Ramos (cell line): ENCODE results near the gene GRM7.

Experiments used
- in situ Hi-C: fragments of 300-500 bp; cut with MboI; formaldehyde crosslinking; loops from one replicate; pipeline ENCODE4 v1.14.3; 2022; ENCODE audit warnings: low sequenced_read_pairs; ENCODE audit not compliant: unreplicated experiment

The GRM7 gene

GRCh38 chr3:7618606-7619005, 757.7 kb downstream of the GRM7 start:
- in situ Hi-C loops, result no loop called here

GRCh38 chr3:7620401-7620800, 759.5 kb downstream of the GRM7 start:
- in situ Hi-C loops, result no loop called here

- in situ Hi-C loops, result no loop called here
These were observed 760.2 kb downstream of the GRM7 start for GRCh38 chr3:7621046-7621630.

- in situ Hi-C loops, result no loop called here
These were observed 760.7 kb downstream of the GRM7 start for GRCh38 chr3:7621651-7622050.

GRCh38 chr3:7625021-7625420, 764.1 kb downstream of the GRM7 start:
- in situ Hi-C loops, result no loop called here

- in situ Hi-C loops, result no loop called here
These were observed 769.5 kb downstream of the GRM7 start for GRCh38 chr3:7630351-7630911.

- in situ Hi-C loops, result no loop called here
These were observed 770.0 kb downstream of the GRM7 start for GRCh38 chr3:7630925-7631324.

- in situ Hi-C loops, result no loop called here
These were observed 771.4 kb downstream of the GRM7 start for GRCh38 chr3:7632305-7632704.

- in situ Hi-C loops, result no loop called here
These were observed 776.8 kb downstream of the GRM7 start for GRCh38 chr3:7637694-7638093.

- in situ Hi-C loops, result no loop called here
These were observed 777.2 kb downstream of the GRM7 start for GRCh38 chr3:7638103-7638502.

GRCh38 chr3:7640787-7641186, 779.9 kb downstream of the GRM7 start:
- in situ Hi-C loops, result no loop called here

- in situ Hi-C loops, result no loop called here
These were observed 785.9 kb downstream of the GRM7 start for GRCh38 chr3:7646851-7647250.

- in situ Hi-C loops, result no loop called here
These were observed 789.6 kb downstream of the GRM7 start for GRCh38 chr3:7650466-7650865.

- in situ Hi-C loops, result no loop called here
These were observed 790.4 kb downstream of the GRM7 start for GRCh38 chr3:7651274-7651673.

GRCh38 chr3:7657214-7658112, 796.5 kb downstream of the GRM7 start:
- in situ Hi-C loops, result no loop called here

- in situ Hi-C loops, result no loop called here
These were observed 797.4 kb downstream of the GRM7 start for GRCh38 chr3:7658294-7658693.

GRCh38 chr3:7659079-7659478, 798.2 kb downstream of the GRM7 start:
- in situ Hi-C loops, result no loop called here

GRCh38 chr3:7663771-7664170, 802.9 kb downstream of the GRM7 start:
- in situ Hi-C loops, result no loop called here

GRCh38 chr3:7667774-7668173, 806.9 kb downstream of the GRM7 start:
- in situ Hi-C loops, result no loop called here

GRCh38 chr3:7669641-7670040, 808.7 kb downstream of the GRM7 start:
- in situ Hi-C loops, result no loop called here

GRCh38 chr3:7678521-7678920, 817.6 kb downstream of the GRM7 start:
- in situ Hi-C loops, result no loop called here
